SK-N-DZ (cell line): Measurements from ENCODE around the gene CPLX3. TPM values are rescaled to one million over a fixed set of nuclear protein-coding genes. Genes with fewer than 3 reads are reported as not detected.
"Not testable (repeated sequence)": the region's sequence is repeated elsewhere in the genome, so short reads cannot be mapped to it uniquely, and the experiment has no call there.

Experiments used
- DNase-seq: peaks from one replicate; pipeline ENCODE4 v3.0.0-alpha.2; 2015; ENCODE audit warnings: low spot score
- polyA plus RNA-seq, 2 experiments: library from polyadenylated mRNA; depleted of rRNA; stranded (reverse); fragments of >200 nt; gene quantifications; 2 replicates each; pipeline ENCODE4 v1.2.3, GENCODE V29; 2014

The CPLX3 gene
- 6.2 and 8.3 TPM in 2 replicates for polyA plus RNA-seq (2014; cell fraction: cytosol; rRNA removed)
- polyA plus RNA-seq (2014; cell fraction: nucleus; rRNA removed) = 2.9 and 6.4 TPM in 2 replicates

DNA sequence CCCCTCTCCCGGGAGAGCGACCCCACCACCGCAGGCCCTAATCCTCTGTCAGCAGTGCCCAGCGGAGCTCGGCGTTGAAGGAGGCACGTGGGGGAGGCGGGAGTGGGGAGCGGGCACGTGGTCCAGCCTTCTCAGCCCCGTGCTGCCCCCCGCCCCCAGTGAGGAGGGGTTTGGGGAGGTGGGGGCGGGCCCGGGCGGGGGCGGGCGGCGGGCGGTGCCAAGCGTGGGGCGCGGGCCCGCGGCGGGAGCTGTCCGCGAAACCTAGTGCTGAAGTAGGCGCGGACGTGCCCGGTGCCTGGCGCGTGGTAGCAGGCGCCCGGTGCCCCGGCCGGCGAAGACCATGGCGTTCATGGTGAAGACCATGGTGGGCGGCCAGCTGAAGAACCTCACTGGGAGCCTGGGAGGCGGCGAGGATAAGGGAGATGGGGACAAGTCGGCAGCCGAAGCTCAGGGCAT, at the start of gene CPLX3:
Gene CPLX3, plus strand, starts transcription at position 264 of the 456 bp plus-strand sequence. Its CDS starts 77 bp downstream, at position 341.
- DNase-seq = no peak

DNA sequence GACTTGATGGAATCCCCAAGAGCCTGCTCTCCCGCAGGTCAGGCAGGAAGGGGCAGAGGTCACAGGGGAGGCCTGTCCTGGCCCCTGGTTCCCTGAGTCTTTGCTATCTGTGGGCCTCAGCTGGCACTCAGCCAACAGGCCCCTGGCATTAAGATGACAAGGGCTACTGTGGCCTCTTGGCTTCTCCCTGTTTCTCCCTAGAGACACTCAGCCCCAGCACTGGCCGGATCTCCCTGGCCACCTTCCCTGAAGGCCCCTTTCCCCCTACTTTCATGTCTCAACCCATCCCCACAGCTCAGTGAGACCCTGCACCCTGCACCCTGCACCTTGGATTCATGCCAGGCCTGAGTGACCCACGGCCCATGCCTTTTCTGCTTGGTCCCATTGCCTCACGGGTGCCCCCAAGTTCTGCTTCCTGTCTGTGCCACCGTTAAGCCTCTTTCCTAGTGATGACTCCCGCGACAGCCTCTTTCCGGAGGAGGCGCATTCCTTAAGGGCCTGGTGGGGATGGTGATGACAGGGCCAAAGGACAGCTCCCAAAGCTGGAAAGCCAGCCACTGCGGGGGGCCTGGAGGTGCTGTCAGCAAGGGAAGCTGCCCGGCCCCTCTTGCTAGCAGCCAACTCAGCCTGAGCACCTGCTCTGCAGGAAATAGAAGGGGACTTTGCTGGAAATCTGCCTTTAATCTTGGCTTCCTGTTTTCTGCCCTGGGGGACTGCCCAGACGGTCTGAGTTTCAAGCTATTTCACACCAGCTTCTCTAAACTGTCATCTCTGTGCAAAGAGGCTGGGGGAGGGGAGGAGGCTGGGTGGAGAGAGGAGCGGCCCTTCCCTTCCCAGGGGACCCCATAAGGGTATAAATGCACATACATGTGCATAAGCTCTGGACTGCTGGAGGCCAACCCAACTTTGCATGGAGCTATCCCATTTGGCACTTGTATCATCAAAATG, 49.3 kb upstream of the CPLX3 start:
- no peak for DNase-seq

- no peak for DNase-seq
These were observed 48.4 kb upstream of the CPLX3 start for GRCh38 chr15:74777769-74778598.

GRCh38 chr15:74778599-74778970, 47.8 kb upstream of the CPLX3 start:
- DNase-seq = no peak

- DNase-seq = no peak
These were observed 47.2 kb upstream of the CPLX3 start for GRCh38 chr15:74779162-74779648.

DNA sequence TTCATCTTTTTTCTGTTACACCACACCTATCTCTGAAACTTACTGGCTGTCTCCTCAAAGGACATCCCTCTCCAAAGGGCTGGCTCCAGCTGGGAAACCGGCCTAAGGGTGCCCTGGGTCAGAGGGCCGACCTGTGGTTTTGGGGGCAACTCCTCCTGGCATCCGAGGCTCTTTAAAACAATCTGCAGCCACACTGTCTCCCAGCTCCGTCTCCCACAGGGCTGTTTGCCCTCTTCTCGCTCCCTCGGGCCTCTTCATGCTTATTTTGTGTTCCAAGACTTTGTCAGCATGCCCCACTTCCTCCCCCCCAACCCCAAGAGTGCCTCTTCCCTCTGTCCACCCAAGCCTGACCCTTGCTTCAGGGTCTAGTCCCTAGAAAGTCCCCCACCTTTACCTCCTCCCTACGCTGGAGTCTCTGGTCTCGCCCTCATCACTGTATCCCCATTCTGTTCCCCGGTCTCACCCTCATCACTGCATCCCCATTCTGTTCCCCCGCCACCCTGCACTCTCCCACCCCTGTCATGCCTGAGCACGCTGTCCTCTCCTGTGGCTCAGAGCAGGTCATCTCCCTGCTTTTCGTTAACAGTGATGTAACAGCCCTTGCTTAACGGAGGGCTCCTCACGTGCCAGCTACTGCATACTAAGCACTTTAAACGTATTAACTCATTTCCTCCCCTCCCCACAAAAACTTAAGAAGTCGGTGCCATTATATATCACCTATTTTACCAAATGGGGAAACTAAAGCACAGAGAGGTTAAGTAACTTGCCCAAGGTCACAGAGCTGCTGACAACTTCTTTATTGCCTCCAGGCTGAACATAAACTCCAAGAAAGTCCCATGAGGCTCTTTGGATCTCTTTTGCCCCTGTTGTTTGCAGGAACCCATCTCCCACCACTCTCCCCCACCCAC, 45.6 kb upstream of the CPLX3 start:
- no peak for DNase-seq

- DNase-seq = peak; percentile 60
These were observed 44.8 kb upstream of the CPLX3 start, which contains the start of gene CSK for GRCh38 chr15:74781431-74782258. Gene CSK (plus strand): TSS chr15:74782080. CDS start chr15:74798298, 16,218 bp downstream.

- DNase-seq = no peak
These were observed 44.0 kb upstream of the CPLX3 start for GRCh38 chr15:74782259-74783071.

DNA sequence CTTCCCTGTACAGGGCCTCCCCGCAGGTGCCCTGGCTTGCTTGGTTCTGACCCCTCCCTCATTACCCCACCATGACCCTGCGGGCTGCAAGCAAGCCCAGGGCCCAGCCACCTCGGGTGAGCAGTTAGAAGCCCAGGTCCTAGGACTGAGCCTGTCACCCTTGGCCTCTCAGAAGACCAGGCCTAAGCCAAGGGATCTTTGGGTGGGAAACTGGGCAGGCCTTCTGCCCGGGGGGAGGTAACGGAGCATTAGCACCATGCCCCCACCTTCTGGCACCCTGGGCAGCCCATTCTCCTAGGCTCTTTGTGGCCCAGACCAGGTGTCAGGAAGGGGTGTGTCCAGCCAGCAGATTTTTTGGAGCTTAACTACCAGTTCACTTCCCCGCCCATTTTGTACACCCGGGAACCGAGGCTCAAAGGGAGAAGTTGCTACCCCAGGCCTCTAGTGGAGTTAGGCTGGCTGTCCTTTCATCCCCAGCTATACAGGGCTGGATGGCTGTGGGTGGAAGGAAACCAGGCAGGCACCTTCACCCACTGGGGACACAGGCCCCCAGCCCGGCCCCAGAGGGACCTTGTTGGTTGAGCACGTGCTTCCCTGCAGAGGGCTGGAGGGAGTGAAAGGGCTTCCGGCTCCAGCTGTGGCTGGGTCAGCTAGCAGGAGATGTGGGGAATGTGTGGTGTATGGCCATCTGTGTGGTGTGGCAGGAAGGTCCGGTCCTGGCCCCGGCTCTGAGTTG, 43.2 kb upstream of the CPLX3 start:
- DNase-seq = no peak

DNA sequence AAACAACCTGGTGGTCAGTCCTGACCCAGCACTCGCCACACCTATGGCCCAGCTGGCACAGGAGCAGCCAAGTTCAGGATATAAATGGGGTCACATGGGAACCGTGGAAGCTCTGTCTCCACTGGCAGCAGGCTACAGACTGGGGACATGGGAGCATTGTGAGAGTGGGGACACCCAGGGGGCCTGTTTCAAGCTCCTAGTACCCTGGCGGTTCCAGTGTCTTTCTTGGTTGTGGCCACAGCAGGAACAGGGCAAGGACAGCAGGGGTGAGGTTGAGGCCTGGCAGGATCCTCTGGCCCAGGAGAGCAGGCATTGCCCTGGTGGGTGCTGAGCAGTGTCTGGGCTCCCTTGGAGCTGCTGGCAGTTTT, 42.6 kb upstream of the CPLX3 start:
- no peak for DNase-seq

DNA sequence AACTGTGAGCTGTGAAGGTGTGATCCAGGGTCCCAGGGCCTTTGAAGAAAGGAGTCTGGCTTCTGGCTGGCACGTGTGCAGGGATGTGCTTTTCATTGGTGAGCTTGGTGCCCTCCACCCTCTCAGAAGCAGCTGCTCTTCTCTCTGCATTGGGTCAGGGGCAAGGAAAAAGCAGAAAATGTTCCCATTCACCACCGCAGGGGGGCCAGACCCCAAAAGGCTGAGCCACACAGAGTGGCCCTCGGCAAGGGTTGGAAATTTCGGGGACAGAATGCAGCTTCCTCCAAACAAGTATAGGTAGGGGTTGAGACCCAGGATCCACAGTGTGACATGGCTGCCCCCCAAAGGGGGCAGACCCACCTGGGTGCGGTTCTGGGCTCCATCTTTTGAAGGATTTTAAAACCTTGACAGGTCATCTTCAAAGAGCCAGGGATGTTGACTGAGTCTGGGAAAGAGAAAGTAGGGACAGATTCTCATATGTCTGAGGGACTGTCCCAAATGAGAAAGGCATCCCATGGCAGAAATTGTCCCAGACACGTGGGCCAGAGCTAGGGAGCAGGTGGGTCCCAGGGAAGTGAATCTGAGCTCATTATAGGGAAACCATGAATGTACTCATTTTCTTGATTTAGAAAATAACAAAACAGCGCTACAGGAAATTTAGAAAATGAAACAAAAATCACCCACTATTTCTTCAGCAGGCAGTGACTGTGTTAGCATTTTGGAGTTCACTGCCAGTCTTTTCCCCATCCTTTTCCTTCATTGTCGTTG, 41.8 kb upstream of the CPLX3 start:
- no peak for DNase-seq

- no peak for DNase-seq
These were observed 41.0 kb upstream of the CPLX3 start for GRCh38 chr15:74785194-74786032.

- not testable (repeated sequence) for DNase-seq
These were observed 40.3 kb upstream of the CPLX3 start for GRCh38 chr15:74786081-74786480.

DNA sequence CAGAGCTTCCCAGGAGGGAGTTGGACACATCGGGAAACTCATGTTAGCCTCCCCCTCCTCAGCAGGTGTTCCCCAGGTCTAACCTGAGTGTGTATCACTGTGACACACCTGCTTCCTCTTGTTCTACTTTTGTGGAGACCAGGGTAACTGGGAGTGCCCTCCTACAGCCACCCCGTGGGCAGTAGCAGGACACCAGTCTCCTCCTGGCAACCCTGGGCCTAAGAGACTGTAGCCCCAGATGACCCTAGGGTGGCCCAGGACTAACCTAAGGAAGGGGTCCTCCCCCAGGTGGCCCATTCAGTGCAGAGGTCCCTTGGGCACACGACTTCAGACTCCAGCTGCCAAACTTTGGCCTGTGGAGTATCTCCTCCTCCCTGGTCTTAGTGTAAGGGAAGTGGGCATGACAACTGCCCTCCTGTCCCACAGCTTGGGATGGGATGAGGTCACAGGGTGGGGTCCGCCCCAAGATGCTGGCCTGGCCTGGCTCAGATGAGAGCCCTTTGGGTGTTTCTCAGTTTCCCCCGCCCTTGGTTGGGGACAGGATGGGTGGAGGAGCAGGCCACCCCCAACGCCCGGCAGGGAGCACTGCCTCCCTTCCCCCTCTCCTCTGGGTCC, 39.8 kb upstream of the CPLX3 start:
- no peak for DNase-seq

- no peak for DNase-seq
These were observed 39.0 kb upstream of the CPLX3 start for GRCh38 chr15:74787251-74788041.
